Measurements from ENCODE around the gene ATP6V0C. TPM values are rescaled to one million over a fixed set of nuclear protein-coding genes. Genes with fewer than 3 reads are reported as not detected.

Gene ATP6V0C
- total and polyA plus RNA-seq, 2 of the 13 experiments (the other 11 are each of a cell fraction or from before 2014, with no cell fraction given): 10.4 to 20.1 TPM

- TF ChIP-seq ARID4A (CRISPR knock-in tag; IDR thresholded peaks at IDR 0.05; ENCODE audit: borderline replicate concordance) (peak; percentile 59; the same call in 1 of the 2 replicates), ZNF563 (CRISPR knock-in tag; IDR thresholded peaks at IDR 0.05) (no peak), IKZF1 (IDR thresholded peaks at IDR 0.05) (no peak), ELF3 (CRISPR knock-in tag; IDR thresholded peaks at IDR 0.05) (peak; percentile 39), ZIK1 (CRISPR knock-in tag; IDR thresholded peaks at IDR 0.05; ENCODE audit: borderline replicate concordance, low read depth) (no peak), GFI1 (CRISPR knock-in tag; IDR thresholded peaks at IDR 0.05; ENCODE audit: borderline replicate concordance) (no peak), HMGXB4 (CRISPR knock-in tag; IDR thresholded peaks at IDR 0.05; ENCODE audit: borderline replicate concordance in 1 of 2, low read depth in 1 of 2) (0 out of 4 replicates have a peak, but pooled peaks of 1 of the 2 experiments have one; percentile 23), HNRNPUL1 (IDR thresholded peaks at IDR 0.05; ENCODE audit: low read depth, low read length) (no peak), POGK (CRISPR knock-in tag; conservative IDR thresholded peaks at IDR 0.05) (0 out of 2 replicates have a peak, but pooled peaks have one; percentile 27), ZNF781 (CRISPR knock-in tag; IDR thresholded peaks at IDR 0.05; ENCODE audit: borderline replicate concordance, not compliant biosample characterization) (peak; percentile 26), ZBTB14 (CRISPR knock-in tag; IDR thresholded peaks at IDR 0.05) (no peak), EHMT2 (IDR thresholded peaks at IDR 0.05; ENCODE audit: borderline replicate concordance, low read depth, low read length) (no peak), ZNF775 (CRISPR knock-in tag; IDR thresholded peaks at IDR 0.05; ENCODE audit: borderline replicate concordance) (no peak), CEBPG (CRISPR knock-in tag; IDR thresholded peaks at IDR 0.05) (no peak), ZSCAN25 (CRISPR knock-in tag; IDR thresholded peaks at IDR 0.05) (no peak), ZFP91 (CRISPR knock-in tag; IDR thresholded peaks at IDR 0.05; ENCODE audit: borderline replicate concordance) (peak; percentile 23; the same call in 1 of the 2 replicates)
Measured at GRCh38 chr16:2537451-2538379, 24.0 kb downstream of the ATP6V0C start, which contains the start of gene PDPK1 (continued).
